C4-2B (cell line): ENCODE measurements around the gene RNF34.

ENCODE experiments used
- H3K27ac ChIP-seq: fragments of 450-650 bp; 2 replicates; pipeline ENCODE4 v1.5.1; 2017
- CTCF ChIP-seq: fragments of 450-650 bp; conservative IDR thresholded peaks from 2 replicates; pipeline ENCODE4 v1.5.1; 2017; ENCODE audit warnings: mild to moderate bottlenecking
- ZFX ChIP-seq: fragments of 450-650 bp; IDR thresholded peaks from 2 replicates; pipeline ENCODE4 v1.6.1; 2017

Gene RNF34

GRCh38 chr12:121455766-121456420, 56.0 kb downstream of the RNF34 start:
- TF ChIP-seq ZFX: no peak
- TF ChIP-seq CTCF: no peak
- no peak overlapping the region for H3K27ac ChIP-seq

- TF ChIP-seq CTCF: no peak
- no peak for TF ChIP-seq ZFX
- no peak overlapping the region for H3K27ac ChIP-seq
These were observed 56.6 kb downstream of the RNF34 start for GRCh38 chr12:121456551-121456950.

GRCh38 chr12:121461048-121461447, 61.1 kb downstream of the RNF34 start:
- no peak overlapping the region for H3K27ac ChIP-seq

GRCh38 chr12:121464331-121464730, 64.4 kb downstream of the RNF34 start:
- no peak for TF ChIP-seq ZFX
- no peak overlapping the region for H3K27ac ChIP-seq

More at GRCh38 chr12:121461048-121461447, 61.1 kb downstream of the RNF34 start:
- TF ChIP-seq ZFX: no peak

- H3K27ac ChIP-seq: peak overlapping the region; percentile 82
- TF ChIP-seq CTCF (no peak), ZFX (no peak; the same call in none of the 2 replicates)
These were observed 66.2 kb downstream of the RNF34 start for GRCh38 chr12:121465921-121466793.

- peak overlapping the region; percentile 82 for H3K27ac ChIP-seq
- peak; percentile 63 for TF ChIP-seq ZFX
- TF ChIP-seq CTCF: no peak
These were observed 67.1 kb downstream of the RNF34 start for GRCh38 chr12:121466794-121467637.

DNA sequence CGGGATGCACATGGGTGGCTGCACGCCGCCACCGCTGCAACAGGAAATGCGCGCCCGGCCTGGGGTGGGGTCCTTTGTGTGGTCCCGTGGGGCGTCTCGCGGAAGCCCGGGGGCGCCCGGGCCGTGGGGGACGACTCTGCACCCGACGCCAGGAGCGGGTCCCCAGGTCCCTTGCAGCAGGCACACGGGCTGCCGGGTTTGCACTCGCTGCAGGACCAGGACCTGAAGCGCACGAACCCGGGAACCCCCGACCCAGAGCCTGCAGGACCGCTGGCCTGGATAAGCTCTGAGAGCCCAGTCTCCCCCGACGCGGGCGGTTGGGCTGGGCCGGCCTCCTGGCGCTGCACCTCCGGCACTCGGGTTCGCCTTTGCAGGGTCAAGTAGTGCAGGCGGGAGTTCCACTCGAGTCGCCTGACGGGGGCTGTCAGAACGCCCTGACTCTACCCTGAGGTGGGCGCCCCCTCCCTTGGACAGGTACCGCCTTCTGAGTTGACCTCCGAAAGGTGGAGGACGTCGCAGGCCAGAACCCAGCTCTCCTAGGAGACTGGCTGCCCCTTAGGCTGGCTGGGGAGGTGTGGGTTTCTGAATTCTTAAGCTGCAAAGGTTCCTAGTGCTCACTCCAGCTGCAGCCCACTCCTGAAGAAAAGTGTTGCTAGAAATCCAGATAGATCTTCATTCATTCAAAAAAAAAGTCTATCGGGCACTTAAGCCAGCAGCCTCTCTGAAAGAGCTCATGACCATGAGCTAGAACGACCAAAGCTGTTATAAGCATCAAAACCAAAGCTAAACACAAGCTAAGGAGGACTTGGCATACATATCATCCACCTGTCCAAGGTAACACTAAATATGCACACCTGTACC, 68.0 kb downstream of the RNF34 start:
- H3K27ac ChIP-seq: peak overlapping the region; percentile 82
- no peak for TF ChIP-seq CTCF
- no peak for TF ChIP-seq ZFX
